T-helper 17 cell (primary cell): Measurements from ENCODE around the gene IL25. TPM values are rescaled to one million over a fixed set of nuclear protein-coding genes. Genes with fewer than 3 reads are reported as not detected.

Source experiments
- ATAC-seq: fragments of 150-1000 bp; cut with Tn5 transposase; 2 replicates; pipeline ENCODE4 v1.10.0; 2021; ENCODE audit warnings: mild to moderate bottlenecking, moderate library complexity
- DNase-seq, 3 donors: peaks; one replicate each; pipeline versions ENCODE4 v3.0.0 to v3.0.0-alpha.2; 2020 to 2021
- H3K9me3 ChIP-seq: one replicate; pipeline ENCODE4 v1.7.0; 2013; ENCODE audit warnings: low read length, mild to moderate bottlenecking; ENCODE audit not compliant: control insufficient read depth, poor library complexity, severe bottlenecking
- H3K27ac Mint-ChIP-seq: one replicate; pipeline ENCODE4 v1.8.0; 2022; ENCODE audit warnings: mild to moderate bottlenecking, moderate library complexity, mixed read lengths
- H3K27me3 Mint-ChIP-seq: one replicate; pipeline ENCODE4 v1.8.0; 2022; ENCODE audit warnings: mixed read lengths
- H3K36me3 Mint-ChIP-seq: one replicate; pipeline ENCODE4 v1.8.0; 2022; ENCODE audit warnings: low read depth, mixed read lengths
- H3K4me1 Mint-ChIP-seq: one replicate; pipeline ENCODE4 v1.8.0; 2022; ENCODE audit warnings: mild to moderate bottlenecking, mixed read lengths
- H3K4me3 Mint-ChIP-seq: one replicate; pipeline ENCODE4 v1.8.0; 2022; ENCODE audit warnings: mild to moderate bottlenecking, moderate library complexity, mixed read lengths
- total RNA-seq, 4 donors: library from RNA in 2 of 4; stranded (reverse) in 2 of 4; gene quantifications; one replicate each; pipeline ENCODE4 v1.2.3 and lab custom pipeline; 2022 to 2026

Gene IL25
- total RNA-seq, 2 donors from 2014 or later, result not detected

DNA sequence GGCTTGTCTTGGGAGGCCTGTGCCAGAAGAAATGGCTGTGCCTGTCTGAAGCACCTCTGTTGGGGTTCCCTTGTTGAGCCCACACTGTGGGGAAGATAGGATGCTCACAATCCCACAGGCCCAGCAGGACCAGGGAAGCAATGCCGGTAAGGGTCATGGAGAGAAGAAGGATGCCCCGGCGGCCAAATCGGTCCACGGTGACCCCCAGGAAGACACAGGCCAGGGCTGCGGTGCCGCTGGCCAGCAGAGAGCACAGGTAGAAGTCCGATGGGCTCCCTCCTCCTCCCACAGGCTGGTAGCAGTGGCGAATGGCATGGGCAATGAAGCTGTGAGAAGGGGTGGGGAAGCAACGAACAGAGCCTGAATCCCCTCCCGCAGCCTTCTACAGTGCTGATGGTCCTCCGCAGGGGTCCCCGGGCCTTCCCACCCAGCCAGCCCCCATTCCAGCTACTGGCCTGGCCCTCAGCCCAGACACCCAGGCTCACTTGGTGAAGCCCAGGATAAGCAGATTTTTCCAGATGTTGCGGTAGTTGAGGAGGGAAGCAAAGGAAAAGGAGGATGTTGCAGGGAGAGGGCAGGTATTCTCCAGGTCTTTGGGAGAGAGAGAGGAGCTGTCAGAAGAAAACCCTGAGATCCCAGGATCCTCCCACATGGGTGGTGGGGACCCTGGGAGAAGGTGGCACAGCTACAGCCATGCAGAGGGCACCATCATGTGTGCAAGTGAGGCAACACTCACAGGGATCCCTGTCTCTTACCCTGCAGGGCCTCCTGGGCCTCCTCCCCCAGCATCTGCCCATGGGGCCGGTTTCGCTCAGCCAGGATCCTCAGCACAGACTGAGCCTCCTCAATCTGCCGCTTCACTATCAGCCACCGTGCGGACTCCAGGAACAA, 25.0 kb upstream of the IL25 start:
- DNase-seq (no peak), ATAC-seq (no peak)
- Mint-ChIP-seq H3K4me3 (no peak overlapping the region), H3K27me3 (peaks cover 20% of the 10 kb centered on the region), H3K36me3 (peaks cover 5% of the 10 kb centered on the region), H3K27ac (no peak overlapping the region), H3K4me1 (peaks cover 5% of the 10 kb centered on the region)
- no peaks in the 10 kb centered on the region for H3K9me3 ChIP-seq

DNA sequence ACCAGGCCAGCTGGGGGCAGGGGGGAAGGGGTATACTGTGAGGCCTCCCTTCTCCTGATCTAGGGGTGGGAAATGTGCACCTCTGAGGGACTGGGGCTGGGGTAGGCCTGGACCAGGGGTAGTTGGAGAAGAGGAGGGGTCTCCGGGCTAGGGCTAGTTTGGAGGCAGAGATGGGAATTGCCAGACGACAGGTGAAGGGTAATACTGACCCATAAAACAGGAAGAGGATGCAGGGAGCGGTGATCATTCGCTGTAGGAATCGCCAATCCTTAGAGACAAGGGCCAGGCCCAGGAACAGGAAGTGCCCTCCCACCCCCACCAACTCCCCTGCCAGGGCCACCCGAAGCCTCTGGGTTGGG, 24.3 kb upstream of the IL25 start:
- H3K9me3 ChIP-seq, result no peaks in the 10 kb centered on the region
- peaks cover 19% of the 10 kb centered on the region for H3K27me3 Mint-ChIP-seq
- no peak for ATAC-seq
- H3K27ac Mint-ChIP-seq, result no peak overlapping the region
- H3K36me3 Mint-ChIP-seq, result peaks cover 8% of the 10 kb centered on the region
- peaks cover 11% of the 10 kb centered on the region for H3K4me1 Mint-ChIP-seq
- DNase-seq, result no peak
- H3K4me3 Mint-ChIP-seq, result no peak overlapping the region

GRCh38 chr14:23349156-23349845, 23.3 kb upstream of the IL25 start:
- ATAC-seq (no peak), DNase-seq (no peak)
- peaks cover 30% of the 10 kb centered on the region for H3K27me3 Mint-ChIP-seq
- H3K9me3 ChIP-seq, result no peaks in the 10 kb centered on the region
- H3K36me3 Mint-ChIP-seq, result peaks cover 14% of the 10 kb centered on the region
- no peak overlapping the region for H3K27ac Mint-ChIP-seq
- H3K4me1 Mint-ChIP-seq, result peaks cover 20% of the 10 kb centered on the region
- H3K4me3 Mint-ChIP-seq, result no peak overlapping the region

- ATAC-seq (peak; percentile 23), DNase-seq (no peak)
These were observed 20.7 kb upstream of the IL25 start for GRCh38 chr14:23351681-23352505.

DNA sequence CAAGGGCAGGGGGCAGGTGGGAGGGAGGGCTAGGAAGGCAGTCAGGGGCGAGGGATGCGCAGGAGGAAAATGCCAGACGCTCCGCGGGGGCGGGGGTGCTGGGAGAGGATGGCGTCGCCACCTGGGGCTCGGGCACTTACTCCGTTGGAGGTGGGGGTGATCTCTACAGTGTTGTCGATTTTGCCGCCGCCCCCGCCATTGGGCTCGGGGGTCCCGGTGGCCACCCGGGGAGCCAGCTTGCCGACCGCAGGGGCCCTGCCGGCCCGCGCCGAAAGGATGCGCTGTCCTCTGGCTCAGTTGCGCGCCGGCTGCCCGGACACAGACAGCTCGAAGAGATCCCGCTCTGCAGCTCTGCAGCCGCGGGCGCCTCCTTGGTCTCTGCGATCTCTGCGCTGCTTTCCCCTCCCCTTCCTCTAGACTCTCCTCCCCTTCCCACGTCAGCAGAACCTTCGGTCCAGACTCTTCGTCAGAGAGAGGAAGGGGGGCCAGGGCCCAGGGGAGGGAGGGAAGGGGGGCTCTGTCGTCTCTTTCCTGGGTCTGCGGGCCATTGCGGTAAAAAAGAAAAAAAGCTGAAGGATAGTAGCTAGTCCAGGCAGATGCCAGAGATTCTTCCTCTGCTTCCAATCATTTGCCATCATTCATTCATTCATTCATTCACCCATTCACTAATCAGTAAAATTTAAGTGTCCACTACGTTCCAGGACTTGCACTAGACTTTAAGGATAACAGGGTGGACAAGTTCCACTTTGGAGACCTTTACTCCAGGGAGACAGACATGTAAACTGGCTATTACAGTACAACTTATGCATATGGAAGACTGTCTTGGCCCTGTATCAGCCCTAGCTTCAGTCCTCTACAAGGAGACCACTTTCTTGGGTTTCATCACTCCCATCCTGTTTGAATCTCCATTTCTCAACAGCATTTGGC, 19.8 kb upstream of the IL25 start, which contains the start of gene SLC22A17:
Gene SLC22A17, minus strand, starts transcription at position 382 of the 927 bp plus-strand sequence.
- Mint-ChIP-seq H3K36me3 (peaks cover 12% of the 10 kb centered on the region), H3K27ac (peak within 1 kb of the TSS; percentile 72), H3K4me1 (peaks cover 18% of the 10 kb centered on the region), H3K27me3 (peaks cover 50% of the 10 kb centered on the region), H3K4me3 (peak within 1 kb of the TSS; percentile 89)
- no peaks in the 10 kb centered on the region for H3K9me3 ChIP-seq
- peak in 2 of 3 donors; percentile 29 to 31 for DNase-seq
- ATAC-seq, result peak; percentile 93

More at GRCh38 chr14:23351681-23352505, 20.7 kb upstream of the IL25 start:
- peaks cover 50% of the 10 kb centered on the region for H3K27me3 Mint-ChIP-seq
- H3K27ac Mint-ChIP-seq, result no peak overlapping the region
- H3K9me3 ChIP-seq, result no peaks in the 10 kb centered on the region
- peaks cover 18% of the 10 kb centered on the region for H3K4me1 Mint-ChIP-seq
- H3K36me3 Mint-ChIP-seq, result peaks cover 12% of the 10 kb centered on the region
- peak overlapping the region; percentile 89 for H3K4me3 Mint-ChIP-seq

DNA sequence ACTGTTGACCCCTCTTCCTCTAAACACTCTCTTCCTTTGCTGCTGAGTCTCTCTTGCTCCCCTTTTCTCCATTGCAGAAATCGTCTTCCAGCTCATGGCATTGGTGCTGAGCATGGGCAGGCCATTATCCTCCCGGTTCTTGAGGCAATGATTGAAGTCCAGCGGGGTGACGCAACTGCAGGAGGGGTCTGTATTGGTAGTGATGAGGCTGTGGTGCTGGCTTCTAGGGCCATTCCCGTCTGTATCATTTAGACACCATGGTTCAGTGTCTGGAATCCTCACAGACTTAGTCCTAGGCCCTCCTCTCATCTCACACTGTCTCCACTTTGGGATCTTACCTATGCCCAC, 19.2 kb upstream of the IL25 start:
- Mint-ChIP-seq H3K4me1 (peaks cover 18% of the 10 kb centered on the region), H3K36me3 (peaks cover 12% of the 10 kb centered on the region), H3K4me3 (peak overlapping the region; percentile 89), H3K27ac (peak overlapping the region; percentile 72), H3K27me3 (peaks cover 51% of the 10 kb centered on the region)
- DNase-seq (no peak), ATAC-seq (no peak)
- H3K9me3 ChIP-seq, result no peaks in the 10 kb centered on the region

GRCh38 chr14:23354990-23355389, 17.6 kb upstream of the IL25 start:
- H3K36me3 Mint-ChIP-seq, result peaks cover 12% of the 10 kb centered on the region
- peak overlapping the region; percentile 25 for H3K4me3 Mint-ChIP-seq
- peaks cover 55% of the 10 kb centered on the region for H3K27me3 Mint-ChIP-seq
- no peaks in the 10 kb centered on the region for H3K9me3 ChIP-seq
- no peak overlapping the region for H3K27ac Mint-ChIP-seq
- DNase-seq (no peak), ATAC-seq (no peak)
- H3K4me1 Mint-ChIP-seq, result peaks cover 20% of the 10 kb centered on the region

GRCh38 chr14:23355871-23356435, 16.7 kb upstream of the IL25 start:
- no peak for ATAC-seq
- DNase-seq, result no peak
- H3K9me3 ChIP-seq, result no peaks in the 10 kb centered on the region
- peaks cover 55% of the 10 kb centered on the region for H3K27me3 Mint-ChIP-seq
- H3K4me1 Mint-ChIP-seq, result peaks cover 22% of the 10 kb centered on the region
- no peak overlapping the region for H3K4me3 Mint-ChIP-seq
- peaks cover 12% of the 10 kb centered on the region for H3K36me3 Mint-ChIP-seq
- no peak overlapping the region for H3K27ac Mint-ChIP-seq

GRCh38 chr14:23356662-23357061, 15.9 kb upstream of the IL25 start:
- no peaks in the 10 kb centered on the region for H3K9me3 ChIP-seq
- H3K27me3 Mint-ChIP-seq, result peaks cover 57% of the 10 kb centered on the region
- no peak for DNase-seq
- H3K36me3 Mint-ChIP-seq, result peaks cover 13% of the 10 kb centered on the region
- H3K4me1 Mint-ChIP-seq, result peaks cover 23% of the 10 kb centered on the region
- H3K4me3 Mint-ChIP-seq, result no peak overlapping the region
- no peak overlapping the region for H3K27ac Mint-ChIP-seq
- ATAC-seq, result no peak

DNA sequence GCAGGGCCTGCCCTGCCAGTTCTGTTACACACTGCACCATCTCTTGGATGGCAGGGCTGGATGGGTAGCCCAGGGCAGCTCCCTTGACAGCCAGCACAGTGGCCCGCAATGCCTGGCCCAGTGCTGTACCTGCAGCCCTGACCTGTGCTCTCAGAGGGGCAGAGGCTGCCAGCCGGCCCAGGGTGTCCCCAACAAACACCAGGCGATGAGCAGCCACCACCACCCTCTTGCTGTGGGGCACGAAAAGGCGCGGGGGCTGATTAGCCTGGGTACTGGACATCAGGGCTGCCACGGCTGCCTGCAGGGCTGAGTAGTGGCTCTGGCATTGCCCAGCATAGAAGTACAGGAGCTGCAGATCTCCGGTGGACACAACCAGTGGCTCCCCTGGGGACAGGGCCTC, 15.3 kb upstream of the IL25 start:
- H3K36me3 Mint-ChIP-seq, result peaks cover 13% of the 10 kb centered on the region
- peaks cover 23% of the 10 kb centered on the region for H3K4me1 Mint-ChIP-seq
- ATAC-seq (no peak), DNase-seq (no peak)
- no peak overlapping the region for H3K4me3 Mint-ChIP-seq
- H3K9me3 ChIP-seq, result no peaks in the 10 kb centered on the region
- peaks cover 57% of the 10 kb centered on the region for H3K27me3 Mint-ChIP-seq
- no peak overlapping the region for H3K27ac Mint-ChIP-seq

- Mint-ChIP-seq H3K4me3 (no peak overlapping the region), H3K36me3 (peaks cover 11% of the 10 kb centered on the region), H3K27me3 (peaks cover 58% of the 10 kb centered on the region), H3K27ac (peak overlapping the region; percentile 54), H3K4me1 (peaks cover 18% of the 10 kb centered on the region)
- no peaks in the 10 kb centered on the region for H3K9me3 ChIP-seq
- DNase-seq (no peak), ATAC-seq (no peak)
These were observed 14.6 kb upstream of the IL25 start for GRCh38 chr14:23358042-23358441.

GRCh38 chr14:23358553-23359166, 13.9 kb upstream of the IL25 start:
- Mint-ChIP-seq H3K27me3 (peaks cover 58% of the 10 kb centered on the region), H3K4me1 (peaks cover 13% of the 10 kb centered on the region), H3K4me3 (no peak overlapping the region), H3K27ac (peak overlapping the region; percentile 54), H3K36me3 (peaks cover 10% of the 10 kb centered on the region)
- DNase-seq (no peak), ATAC-seq (no peak)
- no peaks in the 10 kb centered on the region for H3K9me3 ChIP-seq
